DND-41 (cell line): ENCODE data around the gene TTC33.

Experiments used
- EZH2 ChIP-seq: IDR thresholded peaks from 3 replicates; pipeline ENCODE4 v1.6.1; 2012; ENCODE audit warnings: borderline replicate concordance, low read depth, mild to moderate bottlenecking, moderate library complexity, low read length, inconsistent platforms; ENCODE audit not compliant: severe bottlenecking
- TF ChIP-seq, protein P1 (sequence below): IDR thresholded peaks from 2 replicates; pipeline ENCODE4 v1.5.1; 2012; ENCODE audit warnings: borderline replicate concordance, low read length, moderate library complexity, mild to moderate bottlenecking; ENCODE audit not compliant: poor library complexity, severe bottlenecking; ENCODE audit errors: extremely low read depth

- TF ChIP-seq, protein P1, sequence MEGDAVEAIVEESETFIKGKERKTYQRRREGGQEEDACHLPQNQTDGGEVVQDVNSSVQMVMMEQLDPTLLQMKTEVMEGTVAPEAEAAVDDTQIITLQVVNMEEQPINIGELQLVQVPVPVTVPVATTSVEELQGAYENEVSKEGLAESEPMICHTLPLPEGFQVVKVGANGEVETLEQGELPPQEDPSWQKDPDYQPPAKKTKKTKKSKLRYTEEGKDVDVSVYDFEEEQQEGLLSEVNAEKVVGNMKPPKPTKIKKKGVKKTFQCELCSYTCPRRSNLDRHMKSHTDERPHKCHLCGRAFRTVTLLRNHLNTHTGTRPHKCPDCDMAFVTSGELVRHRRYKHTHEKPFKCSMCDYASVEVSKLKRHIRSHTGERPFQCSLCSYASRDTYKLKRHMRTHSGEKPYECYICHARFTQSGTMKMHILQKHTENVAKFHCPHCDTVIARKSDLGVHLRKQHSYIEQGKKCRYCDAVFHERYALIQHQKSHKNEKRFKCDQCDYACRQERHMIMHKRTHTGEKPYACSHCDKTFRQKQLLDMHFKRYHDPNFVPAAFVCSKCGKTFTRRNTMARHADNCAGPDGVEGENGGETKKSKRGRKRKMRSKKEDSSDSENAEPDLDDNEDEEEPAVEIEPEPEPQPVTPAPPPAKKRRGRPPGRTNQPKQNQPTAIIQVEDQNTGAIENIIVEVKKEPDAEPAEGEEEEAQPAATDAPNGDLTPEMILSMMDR, result no peak
- no peak for TF ChIP-seq EZH2
Measured at GRCh38 chr5:40762705-40763104, 6.9 kb upstream of the TTC33 start.
